Right ventricle myocardium inferior (tissue), 1 donor: ENCODE results near the gene TRIM71. TPM values are rescaled to one million over a fixed set of nuclear protein-coding genes. Genes with fewer than 3 reads are reported as not detected.
"Not testable (repeated sequence)": the region's sequence is repeated elsewhere in the genome, so short reads cannot be mapped to it uniquely, and the experiment has no call there.

Experiments used
- ATAC-seq: fragments of 200-7000 bp; cut with Tn5 transposase; one replicate; pipeline ENCODE4 v1.9.1; 2020; ENCODE audit warnings: mild to moderate bottlenecking, moderate library complexity
- DNase-seq: peaks from one replicate; pipeline ENCODE4 v3.0.0; 2021; ENCODE audit errors: missing footprints
- intact Hi-C: fragments of 100-400 bp; cut with DNase I; formaldehyde crosslinking; loops from one replicate; pipeline ENCODE4 v1.11.0; 2022
- long read RNA-seq: library from polyadenylated mRNA; unstranded; transcript quantifications from one replicate; pipeline ENCODE4 v2.0.0, GENCODE V29; 2021
- total RNA-seq: library from RNA; stranded (reverse); fragmentation: NEBNext Ultra II Directional; extraction: Animal tissue kit (Norgen Biotek cat#: 25700); gene quantifications from one replicate; pipeline ENCODE4 v1.2.1, GENCODE V29; 2021
- donor health status: DM: no; HTN: yes; CAD: no; lungs with severe emphysema.

Gene TRIM71
- not detected for total RNA-seq
- long read RNA-seq = 0 reads

- ATAC-seq (no peak), DNase-seq (no peak)
- intact Hi-C loops = no loop called here
Measured at GRCh38 chr3:32817558-32818228, at the start of gene TRIM71. TSS of gene TRIM71 (plus strand) at chr3:32817997. CDS start at chr3:32818081, 84 bp downstream.

GRCh38 chr3:32778389-32778788, 39.4 kb upstream of the TRIM71 start:
- no peak for ATAC-seq

GRCh38 chr3:32780071-32780734, 37.6 kb upstream of the TRIM71 start:
- no peak for DNase-seq
- no peak for ATAC-seq
- intact Hi-C loops = loop anchor here (2.0 kb wide), 1 partner anchor 45 kb away; no protein-coding TSS in a partner anchor

More at GRCh38 chr3:32778389-32778788, 39.4 kb upstream of the TRIM71 start:
- no peak for DNase-seq
- intact Hi-C loops = no loop called here

- ATAC-seq (peak; percentile 47), DNase-seq (no peak)
- intact Hi-C loops = loop anchor here (2.0 kb wide), 1 partner anchor 46 kb away; no protein-coding TSS in a partner anchor
Measured at GRCh38 chr3:32780735-32781210, 37.0 kb upstream of the TRIM71 start.

- ATAC-seq (peak; percentile 92), DNase-seq (peak; percentile 88)
- intact Hi-C loops = loop anchor here (2.0 kb wide), 1 partner anchor 47 kb away; no protein-coding TSS in a partner anchor
Measured at GRCh38 chr3:32781211-32781968, 36.4 kb upstream of the TRIM71 start.

- ATAC-seq, DNase-seq: not testable (repeated sequence)
- intact Hi-C loops = loop anchor here (2.0 kb wide), 1 partner anchor 47 kb away; no protein-coding TSS in a partner anchor
Measured at GRCh38 chr3:32781969-32782270, 35.9 kb upstream of the TRIM71 start.

- DNase-seq (no peak), ATAC-seq (no peak)
- intact Hi-C loops = no loop called here
Measured at GRCh38 chr3:32782407-32782806, 35.4 kb upstream of the TRIM71 start.

GRCh38 chr3:32791833-32792232, 26.0 kb upstream of the TRIM71 start:
- no peak for DNase-seq
- ATAC-seq = no peak
- intact Hi-C loops = no loop called here

- ATAC-seq = no peak
- peak; percentile 21 for DNase-seq
- intact Hi-C loops = no loop called here
Measured at GRCh38 chr3:32794487-32795308, 23.1 kb upstream of the TRIM71 start.

- DNase-seq, intact Hi-C loops, ATAC-seq: not testable (repeated sequence)
Measured at GRCh38 chr3:32796384-32796950, 21.3 kb upstream of the TRIM71 start.

GRCh38 chr3:32797776-32798175, 20.0 kb upstream of the TRIM71 start:
- intact Hi-C loops = no loop called here
- DNase-seq (no peak), ATAC-seq (no peak)

- ATAC-seq, DNase-seq, intact Hi-C loops: not testable (repeated sequence)
Measured at GRCh38 chr3:32801440-32801839, 16.4 kb upstream of the TRIM71 start.

- ATAC-seq (no peak), DNase-seq (no peak)
- intact Hi-C loops = no loop called here
Measured at GRCh38 chr3:32813180-32813579, 4.6 kb upstream of the TRIM71 start.

- DNase-seq = no peak
- intact Hi-C loops = no loop called here
- ATAC-seq = no peak
Measured at GRCh38 chr3:32814361-32814760, 3.4 kb upstream of the TRIM71 start.

GRCh38 chr3:32815841-32816438, 1.9 kb upstream of the TRIM71 start:
- ATAC-seq (no peak), DNase-seq (no peak)
- intact Hi-C loops = no loop called here

GRCh38 chr3:32816439-32817256, 1.1 kb upstream of the TRIM71 start:
- ATAC-seq = no peak
- DNase-seq = no peak
- intact Hi-C loops = no loop called here

- DNase-seq (no peak), ATAC-seq (no peak)
- intact Hi-C loops = no loop called here
Measured at GRCh38 chr3:32817257-32817557, 590 bp upstream of the TRIM71 start.
